B cell (primary cell): Measurements from ENCODE around the gene PAPLN. TPM values are rescaled to one million over a fixed set of nuclear protein-coding genes. Genes with fewer than 3 reads are reported as not detected.

Source experiments
- ATAC-seq: fragments of 200-7000 bp; cut with Tn5 transposase; one replicate; pipeline ENCODE4 v1.10.0; 2021; ENCODE audit warnings: low read depth, mild to moderate bottlenecking, moderate number of reproducible peaks, moderate library complexity
- CTCF ChIA-PET: fragments of 350-600 bp; sonication (Branson Sonifier 250); formaldehyde crosslinking; loops from one replicate; lab custom pipeline; 2021; ENCODE audit warnings: antibody characterized with exemption, inconsistent platforms; lab: Charles Lee
- POLR2A ChIA-PET: fragments of 350-600 bp; sonication (Branson Sonifier 250); formaldehyde crosslinking; loops from one replicate; lab custom pipeline; 2021; ENCODE audit warnings: antibody characterized with exemption; lab: Charles Lee
- DNase-seq: peaks from one replicate; pipeline ENCODE4 v3.0.0; 2013
- H2AFZ ChIP-seq: 2 replicates; pipeline ENCODE4 v1.6.1; 2012; ENCODE audit warnings: mild to moderate bottlenecking, low read depth, low read length; ENCODE audit not compliant: insufficient read depth, poor library complexity, severe bottlenecking
- H3K27ac ChIP-seq, 2 donors: 1 replicate in 1 of 2; 2 replicates in 1 of 2; pipeline ENCODE4 v1.5.1; 2012 to 2013; ENCODE audit warnings: low read length in 2 of 2, mild to moderate bottlenecking in 2 of 2, moderate library complexity in 1 of 2
- H3K27me3 ChIP-seq, 4 experiments: fragments of 200-600 bp in 1 of 4; sonication (generic) in 1 of 4; replicated peaks in 1 of 4; 1 replicate in 2 of 4; 2 replicates in 2 of 4; pipeline versions ENCODE4 v1.6.1 to v1.7.0; 2013 to 2016; ENCODE audit warnings: low read length in 3 of 4, mild to moderate bottlenecking in 2 of 4, mixed read lengths in 1 of 4, moderate library complexity in 1 of 4; ENCODE audit not compliant: insufficient read depth in 4 of 4, control insufficient read depth in 3 of 4; ENCODE audit errors: control extremely low read depth in 1 of 4
- H3K36me3 ChIP-seq, 2 experiments: replicated peaks in 1 of 2; 1 replicate in 1 of 2; 2 replicates in 1 of 2; pipeline versions ENCODE4 v1.6.1 to v1.7.1; 2013; ENCODE audit warnings: low read length in 1 of 2; ENCODE audit not compliant: insufficient read depth in 2 of 2, control insufficient read depth in 1 of 2; ENCODE audit errors: control extremely low read depth in 1 of 2, extremely low read depth in 1 of 2
- H3K4me1 ChIP-seq, 2 donors: fragments of 200-600 bp in 1 of 2; sonication (generic) in 1 of 2; 1 replicate in 1 of 2; 2 replicates in 1 of 2; pipeline versions ENCODE4 v1.5.1 to v1.6.1; 2013 to 2017; ENCODE audit warnings: low read length in 2 of 2; ENCODE audit not compliant: control insufficient read depth in 2 of 2, insufficient read depth in 2 of 2
- H3K4me2 ChIP-seq: replicated peaks from 2 replicates; pipeline ENCODE3; 2012; ENCODE audit warnings: mild to moderate bottlenecking, low read depth, low read length; ENCODE audit not compliant: poor library complexity, severe bottlenecking
- H3K4me3 ChIP-seq, 5 experiments: fragments of 200-600 bp in 1 of 5; sonication (generic) in 1 of 5; 1 replicate in 3 of 5; 2 replicates in 2 of 5; pipeline versions ENCODE4 v1.5.1 to v1.7.0; 2011 to 2016; ENCODE audit warnings: low read length in 4 of 5, mild to moderate bottlenecking in 4 of 5, low read depth in 2 of 5, control low read depth in 1 of 5, moderate library complexity in 1 of 5; ENCODE audit not compliant: insufficient read depth in 1 of 5; ENCODE audit errors: control extremely low read depth in 1 of 5, extremely low read depth in 1 of 5
- H3K79me2 ChIP-seq: fragments of 200-600 bp; sonication (generic); one replicate; pipeline ENCODE4 v1.6.0; 2016; ENCODE audit warnings: low read length; ENCODE audit not compliant: control insufficient read depth, insufficient read depth
- H3K9ac ChIP-seq: fragments of 200-600 bp; sonication (generic); 2 replicates; pipeline ENCODE4 v1.6.1; 2017; ENCODE audit warnings: mild to moderate bottlenecking, low read length, moderate library complexity
- H3K9me3 ChIP-seq, 3 donors: one replicate each; pipeline versions ENCODE4 v1.6.1 to v1.7.1; 2013; ENCODE audit warnings: low read length in 2 of 3; ENCODE audit not compliant: control insufficient read depth in 2 of 3, insufficient read depth in 1 of 3; ENCODE audit errors: control extremely low read depth in 1 of 3
- H4K20me1 ChIP-seq: 2 replicates; pipeline ENCODE4 v1.6.0; 2012; ENCODE audit warnings: mild to moderate bottlenecking, low read length; ENCODE audit not compliant: insufficient read depth, control insufficient read depth, poor library complexity, severe bottlenecking
- H3K27ac Mint-ChIP-seq: one replicate; pipeline ENCODE4 v1.8.0; 2021; ENCODE audit warnings: mixed read lengths
- H3K27me3 Mint-ChIP-seq: one replicate; pipeline ENCODE4 v1.8.0; 2021; ENCODE audit warnings: mixed read lengths
- H3K4me1 Mint-ChIP-seq: one replicate; pipeline ENCODE4 v1.8.0; 2021; ENCODE audit warnings: mixed read lengths
- H3K4me3 Mint-ChIP-seq: one replicate; pipeline ENCODE4 v1.8.0; 2021; ENCODE audit warnings: mixed read lengths
- H3K9me3 Mint-ChIP-seq: one replicate; pipeline ENCODE4 v1.8.0; 2022; ENCODE audit warnings: mixed read lengths; ENCODE audit not compliant: insufficient read depth
- CTCF ChIP-seq: fragments of 200-600 bp; IDR thresholded peaks from one replicate; pipeline ENCODE4 v1.8.0; 2022; ENCODE audit warnings: antibody characterized with exemption, mild to moderate bottlenecking
- EZH2 ChIP-seq: IDR thresholded peaks from 2 replicates; pipeline ENCODE4 v1.6.1; 2012; ENCODE audit warnings: borderline replicate concordance, low read depth, mild to moderate bottlenecking, moderate library complexity, low read length; ENCODE audit not compliant: insufficient read depth, poor library complexity, severe bottlenecking
- WGBS: methylation state at CpG from one replicate; pipeline ENCODE4 v1.1.5; 2013; ENCODE audit warnings: missing lambda C conversion rate; ENCODE audit not compliant: insufficient coverage; 5-methylcytosine and 5-hydroxymethylcytosine counted together
- intact Hi-C: fragments of 100-400 bp; cut with micrococcal nuclease; formaldehyde crosslinking; loops from one replicate; pipeline ENCODE4 v1.10.0; 2022
- polyA plus RNA-seq: library from polyadenylated mRNA; depleted of rRNA; stranded (reverse); fragments of >200 nt; gene quantifications from 2 replicates; pipeline ENCODE4 v1.2.3, GENCODE V29; 2012
- total RNA-seq, 2 donors: library from RNA; stranded (reverse); fragments of 120-200 nt in 1 of 2; gene quantifications; 1 replicate in 1 of 2; 2 replicates in 1 of 2; pipeline versions ENCODE4 v1.2.3 to v1.2.4, GENCODE V29; 2013 to 2022

Gene PAPLN
- total and polyA plus RNA-seq, 2 donors (not counting 1 experiment from before 2014, with no cell fraction given): 0.69 to 1.5 TPM

GRCh38 chr14:73234586-73235394 lies 2.5 kb upstream of the PAPLN start:
- intact Hi-C loops: no loop called here
- no peak overlapping the region for H3K27ac Mint-ChIP-seq

More at GRCh38 chr14:73234586-73235394, 2.5 kb upstream of the PAPLN start:
- H3K9me3 Mint-ChIP-seq: no peaks in the 10 kb centered on the region
- peaks cover 5% of the 10 kb centered on the region for H4K20me1 ChIP-seq
- peaks cover 30% of the 10 kb centered on the region for H3K4me1 Mint-ChIP-seq
- CTCF ChIA-PET: no interaction called here
- H2AFZ ChIP-seq: no peak overlapping the region
- H3K79me2 ChIP-seq: no peaks in the 10 kb centered on the region
- H3K9ac ChIP-seq: no peak overlapping the region
- peaks cover 45% of the 10 kb centered on the region for H3K27me3 Mint-ChIP-seq
- H3K4me3 ChIP-seq: no peak overlapping the region
- H3K9me3 ChIP-seq: peaks cover 0 to 4% (median 0%) of the 10 kb centered on the region in 3 donors
- no peak overlapping the region for H3K4me2 ChIP-seq
- peaks cover 32 to 34% of the 10 kb centered on the region in 2 donors for H3K4me1 ChIP-seq
- WGBS: 75% methylated on average over 3 of the region's 11 CpGs
- H3K4me3 Mint-ChIP-seq: peak overlapping the region; percentile 29
- peak; percentile 4 for DNase-seq
- TF ChIP-seq CTCF (no peak), EZH2 (no peak)
- POLR2A ChIA-PET: no interaction called here
- peaks cover 0 to 69% (median 23%) of the 10 kb centered on the region in 4 experiments for H3K27me3 ChIP-seq
- H3K36me3 ChIP-seq: no peaks in the 10 kb centered on the region
- no peak overlapping the region for H3K27ac ChIP-seq
- no peak for ATAC-seq
